ENCODE measurements around the gene SYF2. TPM values are rescaled to one million over a fixed set of nuclear protein-coding genes. Genes with fewer than 3 reads are reported as not detected.

SYF2 gene
- total RNA-seq, 1 donor from 2014 or later = 80.7 TPM

- no peak for TF ChIP-seq CTCF (IDR thresholded peaks at IDR 0.05; ENCODE audit: insufficient read depth, low read length, poor library complexity, severe bottlenecking)
- Histone ChIP-seq H3K4me3 (ENCODE audit: low read depth, low read length) (no peak overlapping the region), H3K27me3 (ENCODE audit: control insufficient read depth, insufficient read depth, low read length) (peaks cover 2% of the 10 kb centered on the region), H3K36me3 (ENCODE audit: control insufficient read depth, insufficient read depth, low read length) (no peaks in the 10 kb centered on the region)
- DNase-seq (ENCODE audit: low read depth) = no peak
Measured at GRCh38 chr1:25212725-25213124, 19.6 kb downstream of the SYF2 start.

GRCh38 chr1:25210728-25211127 is 21.6 kb downstream of the SYF2 start:
- no peak for DNase-seq (ENCODE audit: low read depth)
- H3K36me3 ChIP-seq (ENCODE audit: control insufficient read depth, insufficient read depth, low read length) = no peaks in the 10 kb centered on the region
- no peak overlapping the region for H3K4me3 ChIP-seq (ENCODE audit: low read depth, low read length)
- H3K27me3 ChIP-seq (ENCODE audit: control insufficient read depth, insufficient read depth, low read length) = peaks cover 8% of the 10 kb centered on the region
- TF ChIP-seq CTCF (IDR thresholded peaks at IDR 0.05; ENCODE audit: insufficient read depth, low read length, poor library complexity, severe bottlenecking) = no peak

- Histone ChIP-seq H3K27me3 (ENCODE audit: control insufficient read depth, insufficient read depth, low read length) (peaks cover 8% of the 10 kb centered on the region), H3K36me3 (ENCODE audit: control insufficient read depth, insufficient read depth, low read length) (no peaks in the 10 kb centered on the region), H3K4me3 (ENCODE audit: low read depth, low read length) (no peak overlapping the region)
- no peak for DNase-seq (ENCODE audit: low read depth)
- TF ChIP-seq CTCF (IDR thresholded peaks at IDR 0.05; ENCODE audit: insufficient read depth, low read length, poor library complexity, severe bottlenecking) = no peak
Measured at GRCh38 chr1:25209516-25209915, 22.8 kb downstream of the SYF2 start.

- no peak for TF ChIP-seq CTCF (IDR thresholded peaks at IDR 0.05; ENCODE audit: insufficient read depth, low read length, poor library complexity, severe bottlenecking)
- no peak for DNase-seq (ENCODE audit: low read depth)
- H3K27me3 ChIP-seq (ENCODE audit: control insufficient read depth, insufficient read depth, low read length) = peaks cover 8% of the 10 kb centered on the region
- no peak overlapping the region for H3K4me3 ChIP-seq (ENCODE audit: low read depth, low read length)
- H3K36me3 ChIP-seq (ENCODE audit: control insufficient read depth, insufficient read depth, low read length) = no peaks in the 10 kb centered on the region
Measured at GRCh38 chr1:25208561-25209222, 23.6 kb downstream of the SYF2 start.

- Histone ChIP-seq H3K4me3 (ENCODE audit: low read depth, low read length) (no peak overlapping the region), H3K36me3 (ENCODE audit: control insufficient read depth, insufficient read depth, low read length) (no peaks in the 10 kb centered on the region), H3K27me3 (ENCODE audit: control insufficient read depth, insufficient read depth, low read length) (peaks cover 8% of the 10 kb centered on the region)
- TF ChIP-seq CTCF (IDR thresholded peaks at IDR 0.05; ENCODE audit: insufficient read depth, low read length, poor library complexity, severe bottlenecking) = no peak
- DNase-seq (ENCODE audit: low read depth) = no peak
Measured at GRCh38 chr1:25208092-25208491, 24.2 kb downstream of the SYF2 start.

GRCh38 chr1:25206201-25206600 is 26.1 kb downstream of the SYF2 start:
- Histone ChIP-seq H3K27me3 (ENCODE audit: control insufficient read depth, insufficient read depth, low read length) (peaks cover 14% of the 10 kb centered on the region), H3K36me3 (ENCODE audit: control insufficient read depth, insufficient read depth, low read length) (no peaks in the 10 kb centered on the region), H3K4me3 (ENCODE audit: low read depth, low read length) (no peak overlapping the region)
- TF ChIP-seq CTCF (IDR thresholded peaks at IDR 0.05; ENCODE audit: insufficient read depth, low read length, poor library complexity, severe bottlenecking) = no peak
- no peak for DNase-seq (ENCODE audit: low read depth)

Data from kidney epithelial cell (primary cell).